GM13977 (cell line): ENCODE data around the gene DNAAF8.
"Not testable (repeated sequence)": the region's sequence is repeated elsewhere in the genome, so short reads cannot be mapped to it uniquely, and the experiment has no call there.

Source experiments
- DNase-seq: peaks from one replicate; pipeline ENCODE4 v3.0.0; 2012; ENCODE audit warnings: low spot score
- CTCF ChIP-seq: IDR thresholded peaks from 2 replicates; pipeline ENCODE4 v1.5.1; 2012; ENCODE audit warnings: mild to moderate bottlenecking, control low read depth; ENCODE audit not compliant: insufficient read depth; ENCODE audit errors: extremely low read depth, missing control alignments
- in situ Hi-C: fragments of 300-500 bp; cut with MboI; formaldehyde crosslinking; loops from one replicate; pipeline ENCODE4 v1.12.0; 2022; ENCODE audit warnings: low sequenced_read_pairs, low pct_unique_long_range_greater_than_20kb, mixed read lengths, inconsistent platforms; ENCODE audit not compliant: unreplicated experiment

Gene DNAAF8

GRCh38 chr16:4733211-4733742 lies 1.1 kb upstream of the DNAAF8 start:
- no peak for DNase-seq
- TF ChIP-seq CTCF: no peak

GRCh38 chr16:4733747-4734062 lies 632 bp upstream of the DNAAF8 start:
- no peak for DNase-seq
- in situ Hi-C loops: loop anchor here (25.0 kb wide), 1 partner anchor 329 kb away; the partner anchor contains the start of genes ALG1 and C16orf89
- TF ChIP-seq CTCF: no peak

More at GRCh38 chr16:4733211-4733742, 1.1 kb upstream of the DNAAF8 start:
- in situ Hi-C loops: loop anchor here (25.0 kb wide), 1 partner anchor 329 kb away; the partner anchor contains the start of genes ALG1 and C16orf89

GRCh38 chr16:4734730-4735535 lies 596 bp downstream of the DNAAF8 start:
- DNase-seq: peak; percentile 95
- TF ChIP-seq CTCF: no peak
- in situ Hi-C loops: loop anchor here (25.0 kb wide), 1 partner anchor 327 kb away; the partner anchor contains the start of genes ALG1 and C16orf89

- in situ Hi-C loops: loop anchor here (25.0 kb wide), 1 partner anchor 326 kb away; the partner anchor contains the start of genes ALG1 and C16orf89
- DNase-seq: no peak
- TF ChIP-seq CTCF: no peak
Observed at GRCh38 chr16:4736546-4736945, 2.2 kb downstream of the DNAAF8 start.

GRCh38 chr16:4737545-4737944 lies 3.2 kb downstream of the DNAAF8 start:
- TF ChIP-seq CTCF: no peak
- in situ Hi-C loops: loop anchor here (25.0 kb wide), 1 partner anchor 325 kb away; the partner anchor contains the start of genes ALG1 and C16orf89
- DNase-seq: no peak

- not testable (repeated sequence) for DNase-seq
- in situ Hi-C loops: loop anchor here (25.0 kb wide), 1 partner anchor 324 kb away; the partner anchor contains the start of genes ALG1 and C16orf89
Observed at GRCh38 chr16:4738370-4738769, 4.0 kb downstream of the DNAAF8 start.
